Activated naive CD8-positive, alpha-beta T cell (primary cell): Measurements from ENCODE around the gene TBX21.

Experiments
- H3K27ac Mint-ChIP-seq: one replicate; pipeline ENCODE4 v1.8.0; 2021; ENCODE audit warnings: mixed read lengths
- H3K27me3 Mint-ChIP-seq: one replicate; pipeline ENCODE4 v1.8.0; 2021; ENCODE audit warnings: mixed read lengths
- H3K36me3 Mint-ChIP-seq: one replicate; pipeline ENCODE4 v1.8.0; 2021; ENCODE audit warnings: mixed read lengths
- H3K4me1 Mint-ChIP-seq: one replicate; pipeline ENCODE4 v1.8.0; 2021; ENCODE audit warnings: low read depth, mixed read lengths
- H3K4me3 Mint-ChIP-seq: one replicate; pipeline ENCODE4 v1.8.0; 2021; ENCODE audit warnings: mild to moderate bottlenecking, mixed read lengths
- H3K9me3 Mint-ChIP-seq: one replicate; pipeline ENCODE4 v1.8.0; 2021; ENCODE audit warnings: low read depth, mixed read lengths

Gene TBX21

DNA sequence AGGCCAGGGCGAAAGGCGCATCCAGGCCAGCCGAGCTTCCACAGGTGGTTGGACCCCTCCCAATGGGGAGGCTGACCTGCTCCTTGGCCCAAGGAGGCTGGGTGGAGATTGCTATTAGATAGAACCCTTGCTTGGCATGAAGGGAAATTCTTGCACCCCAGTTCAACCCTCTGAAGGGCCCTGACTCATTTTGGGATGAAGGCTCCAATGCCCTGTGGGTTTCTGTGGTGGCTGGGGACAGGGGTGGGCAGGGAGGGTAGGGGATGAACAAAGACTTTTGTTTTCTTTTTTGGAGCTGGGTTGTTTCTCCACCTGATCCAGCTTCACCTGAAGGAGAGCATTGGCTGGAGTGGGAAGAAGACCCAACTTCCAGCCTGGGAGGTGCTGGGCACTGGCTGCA lies 16.7 kb upstream of the TBX21 start:
- H3K4me1 Mint-ChIP-seq, result peaks cover 80% of the 10 kb centered on the region

DNA sequence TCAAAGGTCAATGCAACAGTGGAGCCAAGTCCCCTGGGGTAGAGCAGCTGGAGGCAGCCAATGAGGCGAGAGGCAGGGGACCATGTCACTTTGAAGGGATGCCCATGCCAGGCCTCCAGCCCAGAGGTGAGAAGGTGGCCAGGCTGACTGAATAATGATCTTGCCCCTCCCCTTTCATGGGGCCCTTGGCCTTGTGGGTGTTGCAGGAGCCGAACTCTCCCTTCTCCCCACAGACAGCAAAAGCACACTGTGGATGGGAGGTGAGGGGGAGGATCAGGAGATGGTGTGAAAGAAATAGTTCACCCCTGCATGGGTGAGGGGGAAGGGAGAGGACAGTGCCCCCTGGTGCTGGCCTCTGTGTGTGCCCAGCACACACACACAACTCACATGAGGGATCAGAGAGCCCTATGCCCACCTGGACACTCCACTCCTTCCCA lies 15.8 kb upstream of the TBX21 start:
- Mint-ChIP-seq H3K4me1 (peaks cover 78% of the 10 kb centered on the region), H3K27me3 (no peaks in the 10 kb centered on the region), H3K9me3 (no peaks in the 10 kb centered on the region), H3K27ac (peak overlapping the region; percentile 99), H3K36me3 (no peaks in the 10 kb centered on the region), H3K4me3 (peak overlapping the region; percentile 86)

More for the DNA sequence above, 16.7 kb upstream of the TBX21 start:
- Mint-ChIP-seq H3K4me3 (peak overlapping the region; percentile 86), H3K27me3 (no peaks in the 10 kb centered on the region), H3K36me3 (peaks cover 2% of the 10 kb centered on the region), H3K9me3 (no peaks in the 10 kb centered on the region), H3K27ac (peak overlapping the region; percentile 99)

DNA sequence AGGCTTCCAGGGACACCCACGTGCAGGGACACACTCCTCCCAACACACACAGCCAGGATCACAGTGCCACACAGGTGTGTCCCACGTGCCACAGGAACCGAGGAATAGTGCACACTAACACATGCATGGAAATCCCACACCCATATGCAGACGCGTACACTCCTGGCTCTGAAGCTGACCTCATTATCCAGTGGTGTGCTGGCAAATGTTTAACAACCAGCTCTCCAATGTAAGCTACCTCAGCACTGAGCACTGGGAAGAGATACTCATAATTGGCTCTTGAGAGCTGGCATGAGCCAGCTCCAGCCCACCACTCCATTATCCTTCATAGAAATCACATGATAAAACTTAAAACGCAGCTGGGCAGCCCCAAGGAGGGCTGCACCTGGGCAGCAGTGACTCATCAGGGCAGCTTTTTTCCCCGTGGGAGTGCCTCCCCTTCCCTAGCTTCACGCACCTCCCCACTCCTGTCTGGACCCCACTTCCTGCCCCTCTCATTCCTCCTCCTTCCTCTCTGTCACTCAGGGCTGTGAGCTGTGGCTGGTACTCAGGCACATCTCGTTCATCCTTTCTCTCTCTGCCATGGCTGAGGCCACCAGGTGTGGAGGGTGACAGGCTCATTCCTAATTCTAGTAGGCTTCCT lies 14.9 kb upstream of the TBX21 start:
- Mint-ChIP-seq H3K4me3 (peak overlapping the region; percentile 86), H3K9me3 (no peaks in the 10 kb centered on the region), H3K27ac (peak overlapping the region; percentile 99), H3K36me3 (no peaks in the 10 kb centered on the region), H3K4me1 (peaks cover 83% of the 10 kb centered on the region), H3K27me3 (no peaks in the 10 kb centered on the region)

DNA sequence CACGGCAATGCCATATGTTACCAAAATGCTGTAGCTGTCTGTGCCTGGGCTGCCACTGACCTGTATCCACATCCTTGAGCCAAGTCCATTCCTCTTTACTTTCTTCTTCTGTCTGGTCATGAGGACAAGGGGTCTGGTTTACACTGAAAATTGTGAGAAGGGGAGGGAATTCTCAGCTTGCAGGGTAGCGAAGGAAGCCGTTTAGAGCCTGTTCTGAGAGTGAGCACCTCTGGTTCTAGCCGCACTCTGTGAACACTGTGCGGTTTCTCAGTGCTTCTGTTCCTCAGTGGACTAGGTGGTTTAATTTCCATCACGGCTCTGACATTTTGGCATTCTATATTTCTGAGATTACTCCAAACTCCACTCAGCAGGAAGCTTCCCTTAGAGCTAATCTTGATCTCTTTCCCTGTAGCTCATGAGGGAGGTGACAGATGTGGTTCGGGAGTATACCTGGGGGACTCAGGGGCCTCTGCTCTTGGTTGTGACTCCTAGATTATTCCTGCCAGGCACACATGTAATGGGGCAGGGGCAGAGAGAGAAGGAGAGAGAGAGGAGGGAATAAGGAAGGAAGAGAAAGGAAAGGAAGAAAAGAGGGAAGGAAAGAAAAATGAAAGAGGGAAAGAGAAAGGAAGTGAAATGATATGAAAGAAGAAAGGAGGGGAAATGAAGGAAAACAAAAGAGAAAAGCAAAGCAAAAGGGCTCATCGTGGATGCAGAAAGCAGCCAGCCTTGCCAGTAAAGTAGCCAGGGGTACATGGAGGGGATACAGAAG lies 14.2 kb upstream of the TBX21 start:
- peak overlapping the region; percentile 99 for H3K27ac Mint-ChIP-seq
- H3K9me3 Mint-ChIP-seq, result no peaks in the 10 kb centered on the region
- peaks cover 89% of the 10 kb centered on the region for H3K4me1 Mint-ChIP-seq
- H3K36me3 Mint-ChIP-seq, result no peaks in the 10 kb centered on the region
- H3K4me3 Mint-ChIP-seq, result peak overlapping the region; percentile 86
- no peaks in the 10 kb centered on the region for H3K27me3 Mint-ChIP-seq

DNA sequence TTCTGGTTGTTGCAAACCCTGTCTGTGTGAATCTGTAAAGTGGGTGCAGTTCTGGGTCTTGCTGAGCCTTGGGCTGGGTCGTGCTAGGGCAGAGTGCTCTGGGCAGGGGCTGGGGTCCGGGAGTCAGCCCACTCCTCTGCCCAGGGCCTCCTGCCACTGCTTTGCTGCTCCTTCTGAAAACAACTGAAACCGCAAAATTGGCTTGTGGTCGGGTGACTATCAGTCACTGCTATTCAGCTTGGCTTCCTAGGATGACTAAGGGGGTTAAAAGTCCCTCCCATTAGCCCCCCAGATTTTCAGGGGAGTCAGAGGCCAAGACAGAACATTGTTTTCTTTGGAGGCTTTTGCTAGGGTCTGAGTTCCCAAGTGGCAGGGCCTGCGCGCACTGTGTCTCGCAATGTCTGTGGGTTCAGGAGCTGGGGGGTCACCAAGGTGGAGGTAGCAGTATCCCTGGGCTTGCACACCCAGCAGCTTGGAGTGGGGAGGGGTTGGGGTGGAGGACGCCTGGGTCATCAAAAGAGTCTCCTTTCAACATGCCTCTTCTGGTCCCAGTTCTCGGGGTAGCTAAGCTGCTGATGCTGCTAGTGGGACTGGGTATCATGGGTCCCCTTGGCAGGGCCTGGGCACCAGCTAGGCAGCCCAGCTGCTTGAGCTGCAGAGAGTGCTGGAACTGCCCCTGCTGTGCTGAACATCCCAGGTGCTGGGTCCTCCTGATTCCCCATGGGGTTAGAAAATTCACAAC lies 13.5 kb upstream of the TBX21 start:
- Mint-ChIP-seq H3K4me3 (peak overlapping the region; percentile 86), H3K27ac (peak overlapping the region; percentile 99), H3K27me3 (no peaks in the 10 kb centered on the region), H3K36me3 (no peaks in the 10 kb centered on the region), H3K9me3 (no peaks in the 10 kb centered on the region), H3K4me1 (peaks cover 88% of the 10 kb centered on the region)

GRCh38 chr17:47720196-47720595 lies 12.8 kb upstream of the TBX21 start:
- no peaks in the 10 kb centered on the region for H3K27me3 Mint-ChIP-seq
- no peaks in the 10 kb centered on the region for H3K36me3 Mint-ChIP-seq
- peak overlapping the region; percentile 99 for H3K27ac Mint-ChIP-seq
- peak overlapping the region; percentile 86 for H3K4me3 Mint-ChIP-seq
- peaks cover 91% of the 10 kb centered on the region for H3K4me1 Mint-ChIP-seq
- H3K9me3 Mint-ChIP-seq, result no peaks in the 10 kb centered on the region

DNA sequence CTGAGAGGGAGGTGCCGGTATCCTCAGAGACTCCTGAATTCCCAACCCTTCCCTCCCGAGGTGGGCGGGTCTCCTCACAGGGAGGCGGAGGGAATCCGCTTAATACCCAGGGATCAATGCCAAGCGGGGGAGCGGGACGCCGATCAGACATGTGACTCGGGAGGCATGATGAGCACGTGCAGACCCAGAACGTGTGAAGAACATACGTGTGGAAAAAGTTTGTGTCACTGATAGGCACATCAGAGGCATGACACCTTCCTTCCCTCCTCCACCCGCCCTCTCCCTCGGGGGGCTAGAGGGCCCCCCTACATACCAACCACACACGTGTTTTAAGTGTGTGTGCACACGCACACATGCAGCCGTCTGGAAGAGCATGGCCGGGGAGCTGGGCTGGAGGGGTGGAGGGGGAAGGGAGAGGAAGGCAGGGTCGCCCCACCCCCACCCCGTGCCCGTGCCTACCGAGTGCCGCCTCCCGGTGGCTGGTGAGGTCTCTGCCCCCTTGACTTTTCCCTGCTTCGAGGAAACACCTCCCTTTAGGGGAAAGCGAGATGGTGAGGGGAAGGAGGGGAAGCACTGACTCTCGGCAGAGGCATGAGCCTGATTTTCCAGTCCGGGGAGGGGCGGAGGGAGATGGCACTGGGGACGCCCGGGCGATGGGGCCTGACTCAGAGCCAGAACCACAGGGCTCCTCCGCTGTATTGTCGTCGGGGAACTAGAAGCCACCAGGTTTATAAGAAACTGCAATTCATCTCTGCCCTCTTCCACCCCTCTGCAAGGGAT lies 12.1 kb upstream of the TBX21 start:
- Mint-ChIP-seq H3K9me3 (no peaks in the 10 kb centered on the region), H3K4me1 (peaks cover 87% of the 10 kb centered on the region), H3K36me3 (no peaks in the 10 kb centered on the region), H3K27me3 (no peaks in the 10 kb centered on the region), H3K27ac (peak overlapping the region; percentile 99), H3K4me3 (peak overlapping the region; percentile 86)

- Mint-ChIP-seq H3K27ac (peak overlapping the region; percentile 99), H3K4me1 (peaks cover 88% of the 10 kb centered on the region), H3K27me3 (no peaks in the 10 kb centered on the region), H3K4me3 (peak overlapping the region; percentile 84), H3K36me3 (no peaks in the 10 kb centered on the region), H3K9me3 (no peaks in the 10 kb centered on the region)
These were observed 11.3 kb upstream of the TBX21 start for GRCh38 chr17:47721725-47722124.

- Mint-ChIP-seq H3K4me1 (peaks cover 72% of the 10 kb centered on the region), H3K4me3 (no peak overlapping the region)
These were observed 8.3 kb upstream of the TBX21 start for GRCh38 chr17:47724705-47725104.

DNA sequence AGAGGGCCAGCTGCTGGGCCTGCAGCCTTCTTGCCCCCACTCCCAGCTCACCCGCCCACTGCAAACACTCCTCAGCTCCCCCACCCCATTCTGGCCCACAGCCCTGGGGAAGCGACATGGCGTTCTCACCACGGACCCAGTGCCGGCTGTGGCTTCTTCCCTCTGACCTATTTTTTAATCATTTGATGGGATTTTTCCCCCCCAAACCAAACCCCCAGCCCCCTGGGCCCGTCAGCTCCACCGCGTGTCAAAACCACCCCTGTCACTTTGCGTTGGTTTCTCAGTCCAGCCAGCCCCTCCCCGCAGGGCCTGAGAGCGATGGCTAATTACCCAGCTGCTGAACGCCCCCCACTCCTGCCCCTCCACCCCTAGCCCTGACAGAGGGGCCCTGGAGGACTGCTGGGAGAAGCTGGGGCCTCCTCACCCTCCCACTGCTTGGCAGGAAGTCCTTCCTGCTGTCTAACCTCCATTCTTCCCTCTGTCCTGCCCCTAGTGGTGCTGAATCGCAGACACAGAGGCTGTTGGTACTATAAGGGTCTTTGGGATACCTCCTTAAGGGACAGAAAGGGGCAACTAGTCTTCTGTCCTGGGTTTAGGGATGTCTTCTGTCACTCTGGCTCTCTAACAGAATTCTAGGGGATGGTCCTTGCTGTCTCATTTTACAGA lies 7.5 kb upstream of the TBX21 start:
- Mint-ChIP-seq H3K36me3 (no peaks in the 10 kb centered on the region), H3K9me3 (no peaks in the 10 kb centered on the region), H3K27ac (peak overlapping the region; percentile 47), H3K27me3 (no peaks in the 10 kb centered on the region), H3K4me3 (peak overlapping the region; percentile 27), H3K4me1 (peaks cover 67% of the 10 kb centered on the region)

More at GRCh38 chr17:47724705-47725104, 8.3 kb upstream of the TBX21 start:
- Mint-ChIP-seq H3K9me3 (no peaks in the 10 kb centered on the region), H3K27ac (peak overlapping the region; percentile 58), H3K36me3 (no peaks in the 10 kb centered on the region), H3K27me3 (no peaks in the 10 kb centered on the region)

- Mint-ChIP-seq H3K4me3 (no peak overlapping the region), H3K9me3 (no peaks in the 10 kb centered on the region), H3K36me3 (no peaks in the 10 kb centered on the region), H3K27ac (peak overlapping the region; percentile 50), H3K4me1 (peaks cover 67% of the 10 kb centered on the region), H3K27me3 (no peaks in the 10 kb centered on the region)
These were observed 6.0 kb upstream of the TBX21 start for GRCh38 chr17:47726796-47727703.

DNA sequence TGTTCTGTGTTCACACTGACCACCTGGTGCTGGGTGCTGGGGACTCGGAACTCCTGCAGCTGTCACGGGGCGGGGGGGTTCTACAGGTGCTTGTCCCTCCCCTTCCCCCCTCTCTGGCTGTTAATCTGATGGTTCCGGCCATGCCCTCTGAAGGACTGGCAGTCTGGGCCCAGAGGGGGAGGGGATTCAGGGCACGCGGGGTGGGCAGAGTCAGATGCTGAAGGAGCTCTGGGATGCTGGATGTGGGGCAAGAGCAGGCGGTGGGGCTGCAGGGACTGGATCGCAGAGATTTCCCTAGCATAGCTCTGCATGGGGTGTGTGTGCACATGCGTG lies 5.4 kb upstream of the TBX21 start:
- Mint-ChIP-seq H3K9me3 (no peaks in the 10 kb centered on the region), H3K4me3 (no peak overlapping the region), H3K36me3 (no peaks in the 10 kb centered on the region), H3K27me3 (no peaks in the 10 kb centered on the region), H3K27ac (peak overlapping the region; percentile 73), H3K4me1 (peaks cover 69% of the 10 kb centered on the region)

DNA sequence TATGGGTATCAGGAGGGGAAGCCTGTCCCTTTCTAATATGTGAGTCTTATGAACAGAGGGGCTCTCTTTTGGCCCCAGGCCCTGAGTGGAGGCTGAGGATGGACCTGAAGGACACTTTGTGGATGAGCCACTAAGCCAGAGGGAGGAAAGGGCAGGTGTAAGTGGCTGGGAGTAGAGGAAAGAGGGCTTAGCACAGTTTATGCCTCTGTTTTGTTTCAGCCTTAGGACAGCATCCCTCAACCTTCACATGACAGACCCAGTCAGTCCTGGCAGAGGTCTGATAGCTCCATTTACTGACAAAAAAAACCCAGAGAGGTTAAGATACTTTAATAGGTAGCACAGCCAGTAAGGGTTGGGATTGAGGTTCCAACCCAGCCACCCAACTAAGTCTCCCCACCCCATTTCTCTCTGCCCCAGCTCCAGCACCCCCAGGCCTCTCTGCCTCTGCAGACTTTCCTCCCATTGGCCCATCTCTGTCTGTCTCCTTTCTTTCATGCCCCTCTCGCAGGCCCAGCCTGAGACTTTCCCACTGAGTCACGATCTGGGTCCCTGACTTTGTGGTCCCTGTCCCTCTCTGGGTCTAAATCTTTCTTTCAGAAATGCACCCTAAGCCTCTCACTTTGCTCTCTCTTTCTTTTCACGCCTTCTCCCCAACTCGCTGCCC lies 4.7 kb upstream of the TBX21 start:
- Mint-ChIP-seq H3K36me3 (no peaks in the 10 kb centered on the region), H3K27ac (peak overlapping the region; percentile 73), H3K9me3 (no peaks in the 10 kb centered on the region), H3K4me1 (peaks cover 65% of the 10 kb centered on the region), H3K27me3 (no peaks in the 10 kb centered on the region), H3K4me3 (no peak overlapping the region)
